ENCODE measurements around the gene ARHGEF25. TPM values are rescaled to one million over a fixed set of nuclear protein-coding genes. Genes with fewer than 3 reads are reported as not detected.

Gene ARHGEF25
- total and polyA plus RNA-seq, 2 donors (not counting 1 experiment from before 2014, with no cell fraction given), result 0.12 TPM; not detected in 1

GRCh38 chr12:57591782-57592325 lies 19.4 kb upstream of the ARHGEF25 start:
- H3K9me3 Mint-ChIP-seq (ENCODE audit: insufficient read depth), result no peaks in the 10 kb centered on the region
- Histone ChIP-seq H3K27ac (ENCODE audit: low read length in 2 of 2) (peak overlapping the region in 1 of 2 donors; percentile 63), H3K4me1 (ENCODE audit: control insufficient read depth in 2 of 2, insufficient read depth in 2 of 2, low read length in 2 of 2) (peaks cover 14 to 21% of the 10 kb centered on the region in 2 donors), H3K36me3 (replicated peaks in 1 of 2; ENCODE audit: control extremely low read depth in 1 of 2, control insufficient read depth in 1 of 2, extremely low read depth in 1 of 2, insufficient read depth in 2 of 2, low read length in 1 of 2) (peaks cover 10 to 25% of the 10 kb centered on the region in 2 experiments), H4K20me1 (ENCODE audit: control insufficient read depth, insufficient read depth, low read length, poor library complexity, severe bottlenecking) (peaks cover 3% of the 10 kb centered on the region), H3K9ac (ENCODE audit: low read length) (peak overlapping the region; percentile 73), H3K9me3 (ENCODE audit: control extremely low read depth in 1 of 3, control insufficient read depth in 2 of 3, insufficient read depth in 1 of 3, low read length in 2 of 3) (no peaks in the 10 kb centered on the region), H2AFZ (ENCODE audit: insufficient read depth, low read depth, low read length, poor library complexity, severe bottlenecking) (peak overlapping the region; percentile 87), H3K4me2 (replicated peaks; ENCODE audit: low read depth, low read length, poor library complexity, severe bottlenecking) (peak overlapping the region; percentile 90), H3K4me3 (ENCODE audit: control extremely low read depth in 1 of 5, extremely low read depth in 1 of 5, insufficient read depth in 1 of 5, low read depth in 2 of 5, low read length in 4 of 5) (peak overlapping the region in 4 of 5 experiments; percentile 75 to 97 (median 82)), H3K27me3 (replicated peaks in 1 of 4; ENCODE audit: control extremely low read depth in 1 of 4, control insufficient read depth in 3 of 4, insufficient read depth in 4 of 4, low read length in 3 of 4) (peaks cover 0 to 12% (median 7%) of the 10 kb centered on the region in 4 experiments), H3K79me2 (ENCODE audit: control insufficient read depth, insufficient read depth, low read length) (peaks cover 15% of the 10 kb centered on the region)
- H3K4me1 Mint-ChIP-seq, result peaks cover 26% of the 10 kb centered on the region
- ChIA-PET CTCF (interaction anchor here (0.7 to 3.7 kb wide), 6 partner anchors 9 to 41 kb away, joined by 3 to 32 read pairs (median 5); partner anchors contain the start of gene B4GALNT1), POLR2A (interaction anchor here (0.9 to 1.7 kb wide), 2 partner anchors 13 to 24 kb away, joined by 3 to 4 read pairs; no protein-coding TSS in a partner anchor)
- H3K27ac Mint-ChIP-seq, result peak overlapping the region; percentile 81
- TF ChIP-seq CTCF (IDR thresholded peaks at IDR 0.05) (no peak), EZH2 (IDR thresholded peaks at IDR 0.05; ENCODE audit: borderline replicate concordance, insufficient read depth, low read depth, low read length, poor library complexity, severe bottlenecking) (no peak)
- DNase-seq (no peak), ATAC-seq (ENCODE audit: low read depth) (no peak)
- H3K27me3 Mint-ChIP-seq, result peaks cover 3% of the 10 kb centered on the region
- intact Hi-C loops (cut with micrococcal nuclease), result loop anchor here (1.0 to 2.0 kb wide), 3 partner anchors 9 to 45 kb away; partner anchors contain the start of gene DCTN2
- WGBS (ENCODE audit: insufficient coverage), result 74% methylated on average over 9 of the region's 10 CpGs
- peak overlapping the region; percentile 89 for H3K4me3 Mint-ChIP-seq

DNA sequence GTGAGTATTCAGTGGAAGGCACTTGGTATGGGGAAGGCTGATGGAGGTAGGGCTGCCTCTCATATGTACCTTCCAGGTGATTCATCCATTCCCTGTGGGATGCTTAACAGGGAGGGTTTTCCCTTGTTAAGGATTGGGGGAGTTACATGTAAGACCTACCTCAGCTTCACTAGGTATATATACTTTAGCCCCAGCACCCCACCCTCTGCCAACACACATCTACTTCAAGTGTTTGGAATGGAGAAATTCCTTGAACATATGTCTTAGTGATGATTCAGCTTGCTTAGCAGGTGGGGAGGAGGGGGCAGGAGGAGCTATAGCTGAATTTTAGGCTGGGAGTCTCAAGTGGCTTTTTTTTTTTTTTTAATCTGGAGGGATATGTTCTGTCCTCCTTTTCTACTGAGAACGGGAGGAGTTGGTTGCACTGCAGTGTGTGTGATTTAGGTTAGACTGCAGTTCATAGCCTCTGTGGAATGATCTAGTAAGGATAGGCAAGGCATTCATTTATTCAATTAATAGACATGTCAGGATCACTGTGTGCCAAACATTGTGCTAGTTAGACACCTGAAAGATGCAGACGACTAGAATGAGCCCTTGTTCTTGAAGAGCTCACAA lies 18.6 kb upstream of the ARHGEF25 start:
- H3K27ac ChIP-seq (ENCODE audit: low read length in 2 of 2), result no peak overlapping the region
- peaks cover 14 to 21% of the 10 kb centered on the region in 2 donors for H3K4me1 ChIP-seq (ENCODE audit: control insufficient read depth in 2 of 2, insufficient read depth in 2 of 2, low read length in 2 of 2)
- DNase-seq (no peak), ATAC-seq (ENCODE audit: low read depth) (no peak)
- Mint-ChIP-seq H3K27me3 (peaks cover 3% of the 10 kb centered on the region), H3K4me3 (peak overlapping the region; percentile 89), H3K4me1 (peaks cover 26% of the 10 kb centered on the region), H3K27ac (no peak overlapping the region), H3K9me3 (ENCODE audit: insufficient read depth) (no peaks in the 10 kb centered on the region)
- intact Hi-C loops (cut with micrococcal nuclease), result no loop called here
- H2AFZ ChIP-seq (ENCODE audit: insufficient read depth, low read depth, low read length, poor library complexity, severe bottlenecking), result no peak overlapping the region
- ChIA-PET CTCF (interaction anchor here (1.1 to 3.7 kb wide), 8 partner anchors 10 to 40 kb away, joined by 3 to 32 read pairs (median 5); partner anchors contain the start of gene B4GALNT1), POLR2A (no interaction called here)
- H3K9ac ChIP-seq (ENCODE audit: low read length), result no peak overlapping the region
- H3K27me3 ChIP-seq (replicated peaks in 1 of 4; ENCODE audit: control extremely low read depth in 1 of 4, control insufficient read depth in 3 of 4, insufficient read depth in 4 of 4, low read length in 3 of 4), result peaks cover 0 to 12% (median 7%) of the 10 kb centered on the region in 4 experiments
- no peaks in the 10 kb centered on the region for H3K9me3 ChIP-seq (ENCODE audit: control extremely low read depth in 1 of 3, control insufficient read depth in 2 of 3, insufficient read depth in 1 of 3, low read length in 2 of 3)
- H3K79me2 ChIP-seq (ENCODE audit: control insufficient read depth, insufficient read depth, low read length), result peaks cover 15% of the 10 kb centered on the region
- no peak overlapping the region for H3K4me3 ChIP-seq (ENCODE audit: control extremely low read depth in 1 of 5, extremely low read depth in 1 of 5, insufficient read depth in 1 of 5, low read depth in 2 of 5, low read length in 4 of 5)
- peaks cover 3% of the 10 kb centered on the region for H4K20me1 ChIP-seq (ENCODE audit: control insufficient read depth, insufficient read depth, low read length, poor library complexity, severe bottlenecking)
- peaks cover 15 to 32% of the 10 kb centered on the region in 2 experiments for H3K36me3 ChIP-seq (replicated peaks in 1 of 2; ENCODE audit: control extremely low read depth in 1 of 2, control insufficient read depth in 1 of 2, extremely low read depth in 1 of 2, insufficient read depth in 2 of 2, low read length in 1 of 2)
- no peak overlapping the region for H3K4me2 ChIP-seq (replicated peaks; ENCODE audit: low read depth, low read length, poor library complexity, severe bottlenecking)
- no peak for TF ChIP-seq CTCF (IDR thresholded peaks at IDR 0.05)
- TF ChIP-seq EZH2 (IDR thresholded peaks at IDR 0.05; ENCODE audit: borderline replicate concordance, insufficient read depth, low read depth, low read length, poor library complexity, severe bottlenecking), result no peak
- no CpG with 5 or more reads among the region's 2 CpGs for WGBS (ENCODE audit: insufficient coverage)

All from B cell (primary cell).